Gastroesophageal sphincter (tissue), 3 donors: ENCODE results near the gene PARVG.

Experiments
- EP300 ChIP-seq: sonication (generic); formaldehyde crosslinking; IDR thresholded peaks from one replicate; pipeline ENCODE4 v1.6.1; 2017; ENCODE audit warnings: antibody characterized with exemption, mild to moderate bottlenecking
- TF ChIP-seq, protein P1 (sequence below), 4 experiments: fragments of 200-600 bp in 2 of 4; fragments of 450-650 bp in 2 of 4; sonication (generic) in 1 of 4; IDR thresholded peaks; one replicate each; pipeline ENCODE4 v1.5.1; 2017 to 2019; ENCODE audit warnings: antibody characterized with exemption in 4 of 4, mild to moderate bottlenecking in 2 of 4, moderate library complexity in 2 of 4

DNA sequence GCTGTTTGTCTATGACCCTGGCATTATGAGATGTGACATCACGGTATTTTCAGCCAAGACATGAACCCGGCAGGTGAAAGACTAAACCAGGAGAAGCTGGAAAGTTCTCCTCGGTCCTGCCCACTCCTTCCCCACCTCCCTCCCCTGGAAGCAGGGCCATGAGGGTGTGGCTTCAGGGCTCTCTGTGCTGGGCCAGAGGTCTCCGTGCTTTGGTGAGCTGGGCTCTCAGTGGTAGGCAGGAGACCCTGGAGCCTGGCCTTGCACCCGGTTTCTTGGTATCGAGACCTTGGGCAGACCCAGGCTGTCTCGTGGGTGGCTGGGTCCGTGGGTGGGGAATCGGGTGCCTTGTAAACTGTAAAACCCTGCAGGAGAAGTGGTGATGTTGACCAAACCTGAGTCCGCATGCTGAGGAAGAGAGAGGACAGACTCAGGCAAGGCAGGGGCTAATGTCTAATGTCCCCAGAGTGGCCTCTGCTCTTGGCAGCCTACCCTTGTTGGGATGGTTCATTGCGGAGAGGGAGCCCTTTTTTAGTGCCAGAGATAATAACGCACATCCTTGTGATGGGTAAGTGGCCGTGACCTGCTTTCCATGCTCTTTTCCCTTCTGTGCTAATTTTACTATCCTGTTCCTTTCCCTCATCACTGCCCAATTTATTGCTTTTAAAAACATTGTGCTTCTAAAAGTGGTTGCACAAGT is 48.6 kb upstream of the PARVG start:
- no peak for TF ChIP-seq EP300
- TF ChIP-seq, protein P1, sequence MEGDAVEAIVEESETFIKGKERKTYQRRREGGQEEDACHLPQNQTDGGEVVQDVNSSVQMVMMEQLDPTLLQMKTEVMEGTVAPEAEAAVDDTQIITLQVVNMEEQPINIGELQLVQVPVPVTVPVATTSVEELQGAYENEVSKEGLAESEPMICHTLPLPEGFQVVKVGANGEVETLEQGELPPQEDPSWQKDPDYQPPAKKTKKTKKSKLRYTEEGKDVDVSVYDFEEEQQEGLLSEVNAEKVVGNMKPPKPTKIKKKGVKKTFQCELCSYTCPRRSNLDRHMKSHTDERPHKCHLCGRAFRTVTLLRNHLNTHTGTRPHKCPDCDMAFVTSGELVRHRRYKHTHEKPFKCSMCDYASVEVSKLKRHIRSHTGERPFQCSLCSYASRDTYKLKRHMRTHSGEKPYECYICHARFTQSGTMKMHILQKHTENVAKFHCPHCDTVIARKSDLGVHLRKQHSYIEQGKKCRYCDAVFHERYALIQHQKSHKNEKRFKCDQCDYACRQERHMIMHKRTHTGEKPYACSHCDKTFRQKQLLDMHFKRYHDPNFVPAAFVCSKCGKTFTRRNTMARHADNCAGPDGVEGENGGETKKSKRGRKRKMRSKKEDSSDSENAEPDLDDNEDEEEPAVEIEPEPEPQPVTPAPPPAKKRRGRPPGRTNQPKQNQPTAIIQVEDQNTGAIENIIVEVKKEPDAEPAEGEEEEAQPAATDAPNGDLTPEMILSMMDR (IDR thresholded peaks at IDR 0.05) = no peak
